ENCODE results near the gene SRD5A1. TPM values are rescaled to one million over a fixed set of nuclear protein-coding genes. Genes with fewer than 3 reads are reported as not detected.
A peak's percentile ranks its signal among the peaks of the same experiment; 100 is the strongest.

The SRD5A1 gene
- total and polyA plus RNA-seq, 12 donors: 1.6 to 15.0 (median 6.7) TPM

- H3K27me3 ChIP-seq: peaks cover 10% of the 10 kb centered on the region
- H3K9me3 ChIP-seq (replicated peaks in 1 of 3): no peaks in the 10 kb centered on the region
- intact Hi-C loops (cut with DNase I): no loop called here
- TF ChIP-seq CTCF (IDR thresholded peaks at IDR 0.05) (no peak), POLR2A (IDR thresholded peaks at IDR 0.05) (no peak)
- 70 to 79% (median 77%) methylated on average over 5 to 6 of the region's 6 CpGs for WGBS, 4 donors
- H3K4me3 ChIP-seq: no peak overlapping the region
- H3K4me1 ChIP-seq (replicated peaks in 1 of 2): peaks cover 0 to 4% of the 10 kb centered on the region in 2 donors
- H3K27ac ChIP-seq: no peak overlapping the region
- DNase-seq: peak in 1 of 7 donors; percentile 39
- H3K36me3 ChIP-seq (replicated peaks in 1 of 2): no peaks in the 10 kb centered on the region
Observed at GRCh38 chr5:6585168-6585567, 48.1 kb upstream of the SRD5A1 start.

- Histone ChIP-seq H3K4me1 (replicated peaks in 1 of 2) (peaks cover 0 to 4% of the 10 kb centered on the region in 2 donors), H3K4me3 (no peak overlapping the region), H3K36me3 (replicated peaks in 1 of 2) (no peaks in the 10 kb centered on the region), H3K27ac (no peak overlapping the region), H3K9me3 (replicated peaks in 1 of 3) (no peaks in the 10 kb centered on the region), H3K27me3 (peaks cover 10% of the 10 kb centered on the region)
- no peak for TF ChIP-seq CTCF (IDR thresholded peaks at IDR 0.05)
- no peak for TF ChIP-seq POLR2A (IDR thresholded peaks at IDR 0.05)
- intact Hi-C loops (cut with DNase I): no loop called here
- DNase-seq: peak in 1 of 7 donors; percentile 38
- 81 to 89% (median 84%) methylated on average over 13 to 15 of the region's 15 CpGs for WGBS, 4 donors
Observed at GRCh38 chr5:6585939-6586646, 47.1 kb upstream of the SRD5A1 start.

GRCh38 chr5:6586647-6587042 lies 46.6 kb upstream of the SRD5A1 start:
- intact Hi-C loops (cut with DNase I): no loop called here
- peak in 1 of 7 donors; percentile 37 for DNase-seq
- WGBS, 4 donors: 84 to 91% (median 87%) methylated on average over 5 of the region's 5 CpGs
- H3K27ac ChIP-seq: no peak overlapping the region
- H3K4me3 ChIP-seq: no peak overlapping the region
- H3K27me3 ChIP-seq: peaks cover 10% of the 10 kb centered on the region
- no peak for TF ChIP-seq CTCF (IDR thresholded peaks at IDR 0.05)
- no peak for TF ChIP-seq POLR2A (IDR thresholded peaks at IDR 0.05)
- no peaks in the 10 kb centered on the region for H3K9me3 ChIP-seq (replicated peaks in 1 of 3)
- H3K36me3 ChIP-seq (replicated peaks in 1 of 2): no peaks in the 10 kb centered on the region
- peaks cover 0 to 4% of the 10 kb centered on the region in 2 donors for H3K4me1 ChIP-seq (replicated peaks in 1 of 2)

- Histone ChIP-seq H3K27me3 (peaks cover 10% of the 10 kb centered on the region), H3K4me1 (replicated peaks in 1 of 2) (peaks cover 0 to 4% of the 10 kb centered on the region in 2 donors), H3K36me3 (replicated peaks in 1 of 2) (no peaks in the 10 kb centered on the region), H3K27ac (no peak overlapping the region), H3K4me3 (no peak overlapping the region), H3K9me3 (replicated peaks in 1 of 3) (no peaks in the 10 kb centered on the region)
- DNase-seq: peak in 2 of 7 donors; percentile 29 to 41
- TF ChIP-seq POLR2A (IDR thresholded peaks at IDR 0.05) (no peak), CTCF (IDR thresholded peaks at IDR 0.05) (no peak)
- intact Hi-C loops (cut with DNase I): no loop called here
- 74 to 85% (median 77%) methylated on average over 6 to 9 of the region's 9 CpGs for WGBS, 4 donors
Observed at GRCh38 chr5:6587171-6587570, 46.1 kb upstream of the SRD5A1 start.

All from adrenal gland (tissue), 12 donors.